GM21737 (cell line): Measurements from ENCODE around the gene IRX1.

Experiments used
- ATAC-seq: cut with Tn5 transposase; IDR thresholded peaks from one replicate; pipeline ENCODE4 v1.9.1; 2021; ENCODE audit warnings: mild to moderate bottlenecking, moderate library complexity; ENCODE audit not compliant: unreplicated experiment

Gene IRX1

GRCh38 chr5:3650320-3650719, 54.7 kb downstream of the IRX1 start:
- no peak for ATAC-seq

- no peak for ATAC-seq
Observed at GRCh38 chr5:3650868-3651267, 55.2 kb downstream of the IRX1 start.
